OCI-LY1 (cell line): Measurements from ENCODE around the gene PARD6B.

Experiments
- H2AFZ ChIP-seq: fragments of 200-600 bp; sonication (generic), shearing (Covaris generic); 2 replicates; pipeline ENCODE4 v1.6.0; 2014; ENCODE audit warnings: antibody characterized with exemption, mild to moderate bottlenecking, low read length
- H3F3A ChIP-seq: fragments of 200-600 bp; sonication (generic), shearing (Covaris generic); 2 replicates; pipeline ENCODE4 v1.6.0; 2014; ENCODE audit warnings: mild to moderate bottlenecking, antibody characterized with exemption, low read length, moderate library complexity; ENCODE audit not compliant: insufficient read depth
- H3K27ac ChIP-seq: fragments of 200-600 bp; sonication (generic); 2 replicates; pipeline ENCODE4 v1.5.1; 2014; ENCODE audit warnings: low read length, mixed run types, mild to moderate bottlenecking, low read depth; ENCODE audit not compliant: poor library complexity, severe bottlenecking
- H3K27me3 ChIP-seq: fragments of 200-600 bp; sonication (generic); 2 replicates; pipeline ENCODE4 v1.6.0; 2014; ENCODE audit warnings: antibody characterized with exemption, mild to moderate bottlenecking, low read length, moderate library complexity; ENCODE audit not compliant: insufficient read depth
- H3K36me3 ChIP-seq: fragments of 200-600 bp; sonication (generic); 2 replicates; pipeline ENCODE4 v1.6.1; 2014; ENCODE audit warnings: mild to moderate bottlenecking, antibody characterized with exemption, low read length, moderate library complexity, mixed read lengths; ENCODE audit not compliant: insufficient read depth
- H3K4me1 ChIP-seq: fragments of 200-600 bp; sonication (generic); 2 replicates; pipeline ENCODE4 v1.5.1; 2014; ENCODE audit warnings: mild to moderate bottlenecking, low read length, moderate library complexity; ENCODE audit not compliant: insufficient read depth, severe bottlenecking
- H3K4me2 ChIP-seq: fragments of 200-600 bp; sonication (generic), shearing (Covaris generic); 2 replicates; pipeline ENCODE4 v1.6.1; 2014; ENCODE audit warnings: low read length
- H3K4me3 ChIP-seq: fragments of 200-600 bp; sonication (generic); 2 replicates; pipeline ENCODE4 v1.5.1; 2014; ENCODE audit warnings: low read length, low read depth, mild to moderate bottlenecking, mixed read lengths; ENCODE audit not compliant: poor library complexity, severe bottlenecking
- H3K79me2 ChIP-seq: fragments of 200-600 bp; shearing (Covaris generic); 2 replicates; pipeline ENCODE4 v1.6.1; 2016; ENCODE audit warnings: mixed run types, low read length, mixed read lengths; ENCODE audit not compliant: insufficient read depth
- H3K9ac ChIP-seq: fragments of 200-600 bp; sonication (generic), shearing (Covaris generic); 2 replicates; pipeline ENCODE4 v1.6.1; 2014; ENCODE audit warnings: mild to moderate bottlenecking, low read length, mixed read lengths
- H3K9me2 ChIP-seq: fragments of 200-600 bp; sonication (generic), shearing (Covaris generic); 2 replicates; pipeline ENCODE4 v1.6.1; 2014; ENCODE audit warnings: low read depth, mild to moderate bottlenecking, low read length, mixed read lengths
- H3K9me3 ChIP-seq: fragments of 200-600 bp; shearing (Covaris generic); 2 replicates; pipeline ENCODE4 v1.6.1; 2014; ENCODE audit warnings: low read length, mixed read lengths
- H4K20me1 ChIP-seq: fragments of 200-600 bp; sonication (generic), shearing (Covaris generic); 2 replicates; pipeline ENCODE4 v1.6.0; 2016; ENCODE audit warnings: mild to moderate bottlenecking, low read length; ENCODE audit not compliant: insufficient read depth
- EZH2 ChIP-seq: fragments of 200-600 bp; sonication (generic), shearing (Covaris generic); IDR thresholded peaks from 2 replicates; pipeline ENCODE4 v1.8.0; 2017; ENCODE audit warnings: borderline replicate concordance, mixed run types, mild to moderate bottlenecking, antibody characterized with exemption, low read length, moderate library complexity, mixed read lengths
- TF ChIP-seq, protein P1 (sequence below): fragments of 200-600 bp; sonication (generic), shearing (Covaris generic); IDR thresholded peaks from 2 replicates; pipeline ENCODE4 v1.5.1; 2017; ENCODE audit warnings: mild to moderate bottlenecking, antibody characterized with exemption, low read length, moderate library complexity, mixed read lengths

PARD6B gene

GRCh38 chr20:50772420-50773185 is 41.2 kb downstream of the PARD6B start:
- Histone ChIP-seq H3K9ac (no peak overlapping the region), H3K4me3 (no peak overlapping the region), H3K4me2 (no peak overlapping the region), H3K4me1 (peaks cover 4% of the 10 kb centered on the region), H2AFZ (no peak overlapping the region), H3K9me3 (no peaks in the 10 kb centered on the region), H3K9me2 (no peaks in the 10 kb centered on the region), H3K27me3 (no peaks in the 10 kb centered on the region), H3K79me2 (no peaks in the 10 kb centered on the region), H3K27ac (no peak overlapping the region), H3F3A (no peaks in the 10 kb centered on the region), H3K36me3 (no peaks in the 10 kb centered on the region), H4K20me1 (no peaks in the 10 kb centered on the region)
- no peak for TF ChIP-seq EZH2
- TF ChIP-seq, protein P1, sequence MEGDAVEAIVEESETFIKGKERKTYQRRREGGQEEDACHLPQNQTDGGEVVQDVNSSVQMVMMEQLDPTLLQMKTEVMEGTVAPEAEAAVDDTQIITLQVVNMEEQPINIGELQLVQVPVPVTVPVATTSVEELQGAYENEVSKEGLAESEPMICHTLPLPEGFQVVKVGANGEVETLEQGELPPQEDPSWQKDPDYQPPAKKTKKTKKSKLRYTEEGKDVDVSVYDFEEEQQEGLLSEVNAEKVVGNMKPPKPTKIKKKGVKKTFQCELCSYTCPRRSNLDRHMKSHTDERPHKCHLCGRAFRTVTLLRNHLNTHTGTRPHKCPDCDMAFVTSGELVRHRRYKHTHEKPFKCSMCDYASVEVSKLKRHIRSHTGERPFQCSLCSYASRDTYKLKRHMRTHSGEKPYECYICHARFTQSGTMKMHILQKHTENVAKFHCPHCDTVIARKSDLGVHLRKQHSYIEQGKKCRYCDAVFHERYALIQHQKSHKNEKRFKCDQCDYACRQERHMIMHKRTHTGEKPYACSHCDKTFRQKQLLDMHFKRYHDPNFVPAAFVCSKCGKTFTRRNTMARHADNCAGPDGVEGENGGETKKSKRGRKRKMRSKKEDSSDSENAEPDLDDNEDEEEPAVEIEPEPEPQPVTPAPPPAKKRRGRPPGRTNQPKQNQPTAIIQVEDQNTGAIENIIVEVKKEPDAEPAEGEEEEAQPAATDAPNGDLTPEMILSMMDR = no peak

GRCh38 chr20:50774515-50774914 is 43.1 kb downstream of the PARD6B start:
- no peaks in the 10 kb centered on the region for H3K4me1 ChIP-seq
- TF ChIP-seq, protein P1 = no peak
- no peak for TF ChIP-seq EZH2
- H4K20me1 ChIP-seq = no peaks in the 10 kb centered on the region
- no peaks in the 10 kb centered on the region for H3K27me3 ChIP-seq
- H2AFZ ChIP-seq = no peak overlapping the region
- H3K27ac ChIP-seq = no peak overlapping the region
- H3K36me3 ChIP-seq = no peaks in the 10 kb centered on the region
- no peak overlapping the region for H3K4me2 ChIP-seq
- no peak overlapping the region for H3K4me3 ChIP-seq
- H3K79me2 ChIP-seq = no peaks in the 10 kb centered on the region
- H3F3A ChIP-seq = no peaks in the 10 kb centered on the region
- H3K9me2 ChIP-seq = no peaks in the 10 kb centered on the region
- H3K9ac ChIP-seq = no peak overlapping the region
- H3K9me3 ChIP-seq = no peaks in the 10 kb centered on the region

- Histone ChIP-seq H3K79me2 (no peaks in the 10 kb centered on the region), H3F3A (no peaks in the 10 kb centered on the region), H3K27ac (no peak overlapping the region), H3K4me2 (no peak overlapping the region), H3K9me3 (no peaks in the 10 kb centered on the region), H4K20me1 (no peaks in the 10 kb centered on the region), H3K9me2 (no peaks in the 10 kb centered on the region), H3K4me1 (no peaks in the 10 kb centered on the region), H3K9ac (no peak overlapping the region), H3K27me3 (no peaks in the 10 kb centered on the region), H3K36me3 (no peaks in the 10 kb centered on the region), H2AFZ (no peak overlapping the region), H3K4me3 (no peak overlapping the region)
- no peak for TF ChIP-seq EZH2
- TF ChIP-seq, protein P1 = no peak
Observed at GRCh38 chr20:50776122-50776817, 44.9 kb downstream of the PARD6B start.
